Peyer's patch (tissue), 4 donors: ENCODE measurements around the gene ADGRG7. TPM values are rescaled to one million over a fixed set of nuclear protein-coding genes. Genes with fewer than 3 reads are reported as not detected.
"Not testable (repeated sequence)": the region's sequence is repeated elsewhere in the genome, so short reads cannot be mapped to it uniquely, and the experiment has no call there.

Source experiments
- DNase-seq, 3 donors: peaks; one replicate each; pipeline ENCODE4 v3.0.0-alpha.2; 2017 to 2019
- H3K27ac ChIP-seq, 4 donors: fragments of 200-600 bp; sonication (generic); one replicate each; pipeline ENCODE4 v1.5.1; 2016 to 2019
- H3K27me3 ChIP-seq, 2 donors: fragments of 200-600 bp; sonication (generic); one replicate each; pipeline ENCODE4 v1.5.1; 2019
- H3K36me3 ChIP-seq, 3 donors: fragments of 200-600 bp; sonication (generic); one replicate each; pipeline ENCODE4 v1.5.1; 2016 to 2019
- H3K4me1 ChIP-seq, 4 donors: fragments of 200-600 bp; sonication (generic); one replicate each; pipeline ENCODE4 v1.5.1; 2016 to 2019
- H3K4me3 ChIP-seq, 4 donors: fragments of 200-600 bp; sonication (generic); 1 replicate in 3 of 4; 2 replicates in 1 of 4; pipeline ENCODE4 v1.5.1; 2016 to 2019; ENCODE audit warnings: mild to moderate bottlenecking in 1 of 4
- H3K9me3 ChIP-seq, 4 donors: fragments of 200-600 bp; sonication (generic); one replicate each; pipeline ENCODE4 v1.5.1; 2016 to 2019; ENCODE audit warnings: mild to moderate bottlenecking in 1 of 4
- CTCF ChIP-seq, 6 experiments: fragments of 450-650 bp in 4 of 6; fragments of 200-600 bp in 2 of 6; sonication (generic) in 1 of 6; IDR thresholded peaks; one replicate each; pipeline ENCODE4 v1.5.1; 2017 to 2019; ENCODE audit warnings: antibody characterized with exemption in 6 of 6, mild to moderate bottlenecking in 3 of 6, moderate library complexity in 1 of 6
- POLR2A ChIP-seq, 2 donors: fragments of 450-650 bp; IDR thresholded peaks; one replicate each; pipeline ENCODE4 v1.5.1; 2017; ENCODE audit warnings: antibody characterized with exemption in 2 of 2, mild to moderate bottlenecking in 2 of 2, moderate library complexity in 2 of 2
- total RNA-seq, 4 donors: library from RNA; depleted of rRNA; stranded (reverse); fragments of >200 nt; gene quantifications; one replicate each; pipeline ENCODE4 v1.1.0, GENCODE V29; 2016

ADGRG7 gene
- total RNA-seq, 4 donors from 2014 or later, result 5.8 to 124 (median 83.1) TPM

GRCh38 chr3:100647171-100647570 lies 37.8 kb downstream of the ADGRG7 start:
- no peak for TF ChIP-seq CTCF (IDR thresholded peaks at IDR 0.05)
- no peak for TF ChIP-seq POLR2A (IDR thresholded peaks at IDR 0.05)
- Histone ChIP-seq H3K9me3 (no peaks in the 10 kb centered on the region), H3K36me3 (peaks cover 0 to 21% (median 0%) of the 10 kb centered on the region in 3 donors), H3K27me3 (no peaks in the 10 kb centered on the region), H3K4me3 (no peak overlapping the region), H3K4me1 (peaks cover 0 to under 1% (median 0%) of the 10 kb centered on the region in 4 donors), H3K27ac (no peak overlapping the region)
- no peak for DNase-seq

- H3K4me1 ChIP-seq, result no peaks in the 10 kb centered on the region
- no peak overlapping the region for H3K27ac ChIP-seq
- TF ChIP-seq CTCF (IDR thresholded peaks at IDR 0.05), result no peak
- TF ChIP-seq POLR2A (IDR thresholded peaks at IDR 0.05), result no peak
- H3K27me3 ChIP-seq, result no peaks in the 10 kb centered on the region
- no peak overlapping the region for H3K4me3 ChIP-seq
- DNase-seq, result no peak
- H3K9me3 ChIP-seq, result no peaks in the 10 kb centered on the region
- H3K36me3 ChIP-seq, result peaks cover 0 to 21% (median 0%) of the 10 kb centered on the region in 3 donors
These were observed 38.3 kb downstream of the ADGRG7 start for GRCh38 chr3:100647657-100648056.

- no peaks in the 10 kb centered on the region for H3K4me1 ChIP-seq
- H3K36me3 ChIP-seq, result no peaks in the 10 kb centered on the region
- no peaks in the 10 kb centered on the region for H3K27me3 ChIP-seq
- no peak for DNase-seq
- TF ChIP-seq CTCF (IDR thresholded peaks at IDR 0.05) (peak in 2 of 6 experiments; percentile 18 to 25), POLR2A (IDR thresholded peaks at IDR 0.05) (no peak)
- H3K27ac ChIP-seq, result peak overlapping the region in 1 of 4 donors; percentile 8
- no peaks in the 10 kb centered on the region for H3K9me3 ChIP-seq
- H3K4me3 ChIP-seq, result no peak overlapping the region
These were observed 41.5 kb downstream of the ADGRG7 start for GRCh38 chr3:100650651-100651619.

- no peaks in the 10 kb centered on the region for H3K4me1 ChIP-seq
- no peaks in the 10 kb centered on the region for H3K9me3 ChIP-seq
- no peaks in the 10 kb centered on the region for H3K27me3 ChIP-seq
- no peak overlapping the region for H3K4me3 ChIP-seq
- DNase-seq, result no peak
- H3K27ac ChIP-seq, result no peak overlapping the region
- TF ChIP-seq POLR2A (IDR thresholded peaks at IDR 0.05) (no peak), CTCF (IDR thresholded peaks at IDR 0.05) (no peak)
- H3K36me3 ChIP-seq, result peaks cover 0 to 6% (median 0%) of the 10 kb centered on the region in 3 donors
These were observed 44.3 kb downstream of the ADGRG7 start for GRCh38 chr3:100653604-100654294.

GRCh38 chr3:100656945-100657344 lies 47.5 kb downstream of the ADGRG7 start:
- Histone ChIP-seq H3K27me3 (no peaks in the 10 kb centered on the region), H3K27ac (no peak overlapping the region), H3K4me1 (no peaks in the 10 kb centered on the region), H3K4me3 (no peak overlapping the region), H3K9me3 (no peaks in the 10 kb centered on the region), H3K36me3 (peaks cover 0 to 20% (median 0%) of the 10 kb centered on the region in 3 donors)
- TF ChIP-seq CTCF (IDR thresholded peaks at IDR 0.05) (no peak), POLR2A (IDR thresholded peaks at IDR 0.05) (no peak)
- no peak for DNase-seq

GRCh38 chr3:100661294-100661693 lies 51.9 kb downstream of the ADGRG7 start:
- not testable (repeated sequence) for H3K4me3 ChIP-seq, H3K9me3 ChIP-seq, H3K27ac ChIP-seq, H3K4me1 ChIP-seq, DNase-seq, H3K27me3 ChIP-seq
- H3K36me3 ChIP-seq, result peaks cover 0 to 30% (median 0%) of the 10 kb centered on the region in 3 donors
